IMR-90 (cell line): ENCODE results near the gene NPEPL1.

Experiments
- MAFK ChIP-seq: IDR thresholded peaks from 2 replicates; pipeline ENCODE4 v1.6.1; 2012; ENCODE audit warnings: low read depth, low read length, improper control_type of control experiment
- MXI1 ChIP-seq: IDR thresholded peaks from 2 replicates; pipeline ENCODE4 v1.6.1; 2012; ENCODE audit warnings: low read depth, mild to moderate bottlenecking, low read length, moderate library complexity, borderline replicate concordance
- POLR2A ChIP-seq: IDR thresholded peaks from 2 replicates; pipeline ENCODE4 v1.6.1; 2012; ENCODE audit warnings: mild to moderate bottlenecking, low read depth, low read length
- RAD21 ChIP-seq: IDR thresholded peaks from 2 replicates; pipeline ENCODE4 v1.6.1; 2012; ENCODE audit warnings: low read length, improper control_type of control experiment
- SMC3 ChIP-seq: fragments of 150-350 bp; IDR thresholded peaks from 2 replicates; pipeline ENCODE4 v1.6.1; 2016; ENCODE audit warnings: low read depth, mild to moderate bottlenecking, antibody characterized with exemption, low read length, moderate library complexity
- TF ChIP-seq, protein P1 (sequence below): conservative IDR thresholded peaks from 2 replicates; pipeline ENCODE4 v1.5.1; 2012; ENCODE audit warnings: mild to moderate bottlenecking, low read depth, low read length, improper control_type of control experiment
- TF ChIP-seq, protein P2 (sequence below): fragments of 150-350 bp; IDR thresholded peaks from 2 replicates; pipeline ENCODE4 v1.6.1; 2016; ENCODE audit warnings: low read depth, mild to moderate bottlenecking, low read length, moderate library complexity, borderline replicate concordance

DNA sequence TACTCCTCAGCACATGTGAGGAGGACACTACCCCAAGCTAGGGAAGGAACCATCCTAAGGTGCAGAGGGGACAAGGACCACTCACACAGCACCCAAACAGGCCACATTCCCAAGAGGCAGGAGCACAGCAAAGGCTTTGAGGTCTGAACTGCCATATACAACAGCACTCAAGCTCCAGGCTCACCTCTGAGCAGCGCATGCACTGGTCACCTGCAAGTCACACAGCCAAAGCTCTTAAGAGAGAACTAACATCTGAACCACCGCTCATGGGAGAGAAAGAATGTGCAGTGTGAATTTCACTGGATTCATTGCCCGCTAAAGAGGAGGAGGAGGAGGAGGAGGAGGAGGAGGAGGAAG is 31.0 kb downstream of the NPEPL1 start:
- TF ChIP-seq, protein P1, sequence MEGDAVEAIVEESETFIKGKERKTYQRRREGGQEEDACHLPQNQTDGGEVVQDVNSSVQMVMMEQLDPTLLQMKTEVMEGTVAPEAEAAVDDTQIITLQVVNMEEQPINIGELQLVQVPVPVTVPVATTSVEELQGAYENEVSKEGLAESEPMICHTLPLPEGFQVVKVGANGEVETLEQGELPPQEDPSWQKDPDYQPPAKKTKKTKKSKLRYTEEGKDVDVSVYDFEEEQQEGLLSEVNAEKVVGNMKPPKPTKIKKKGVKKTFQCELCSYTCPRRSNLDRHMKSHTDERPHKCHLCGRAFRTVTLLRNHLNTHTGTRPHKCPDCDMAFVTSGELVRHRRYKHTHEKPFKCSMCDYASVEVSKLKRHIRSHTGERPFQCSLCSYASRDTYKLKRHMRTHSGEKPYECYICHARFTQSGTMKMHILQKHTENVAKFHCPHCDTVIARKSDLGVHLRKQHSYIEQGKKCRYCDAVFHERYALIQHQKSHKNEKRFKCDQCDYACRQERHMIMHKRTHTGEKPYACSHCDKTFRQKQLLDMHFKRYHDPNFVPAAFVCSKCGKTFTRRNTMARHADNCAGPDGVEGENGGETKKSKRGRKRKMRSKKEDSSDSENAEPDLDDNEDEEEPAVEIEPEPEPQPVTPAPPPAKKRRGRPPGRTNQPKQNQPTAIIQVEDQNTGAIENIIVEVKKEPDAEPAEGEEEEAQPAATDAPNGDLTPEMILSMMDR, result no peak
- TF ChIP-seq RAD21 (no peak), SMC3 (no peak), POLR2A (no peak), MAFK (no peak), MXI1 (no peak)
- TF ChIP-seq, protein P2, sequence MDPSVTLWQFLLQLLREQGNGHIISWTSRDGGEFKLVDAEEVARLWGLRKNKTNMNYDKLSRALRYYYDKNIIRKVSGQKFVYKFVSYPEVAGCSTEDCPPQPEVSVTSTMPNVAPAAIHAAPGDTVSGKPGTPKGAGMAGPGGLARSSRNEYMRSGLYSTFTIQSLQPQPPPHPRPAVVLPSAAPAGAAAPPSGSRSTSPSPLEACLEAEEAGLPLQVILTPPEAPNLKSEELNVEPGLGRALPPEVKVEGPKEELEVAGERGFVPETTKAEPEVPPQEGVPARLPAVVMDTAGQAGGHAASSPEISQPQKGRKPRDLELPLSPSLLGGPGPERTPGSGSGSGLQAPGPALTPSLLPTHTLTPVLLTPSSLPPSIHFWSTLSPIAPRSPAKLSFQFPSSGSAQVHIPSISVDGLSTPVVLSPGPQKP, result no peak
